ENCODE measurements around the gene PDSS2. TPM values are rescaled to one million over a fixed set of nuclear protein-coding genes. Genes with fewer than 3 reads are reported as not detected.

Gene PDSS2
- total and polyA plus RNA-seq, 9 of the 15 experiments (the other 6 are each of a cell fraction or from before 2014, with no cell fraction given), result 5.8 to 21.1 (median 12.0) TPM

- no peak for DNase-seq (ENCODE audit: extremely low read depth in 1 of 4, low spot score in 3 of 4)
- Histone ChIP-seq H3K27ac (ENCODE audit: extremely low read depth, low read depth, low read length) (no peak overlapping the region), H3K27me3 (ENCODE audit: control insufficient read depth in 2 of 2, insufficient read depth in 2 of 2, low read length in 2 of 2) (no peaks in the 10 kb centered on the region), H3K9me3 (replicated peaks; ENCODE audit: control insufficient read depth, insufficient read depth, low read depth, low read length) (no peaks in the 10 kb centered on the region), H3K79me2 (ENCODE audit: control insufficient read depth, insufficient read depth, low read length) (no peaks in the 10 kb centered on the region), H4K20me1 (replicated peaks; ENCODE audit: control insufficient read depth, insufficient read depth, low read length) (no peaks in the 10 kb centered on the region), H3K4me1 (replicated peaks in 1 of 2; ENCODE audit: control insufficient read depth in 2 of 2, insufficient read depth in 2 of 2, low read length in 2 of 2) (no peaks in the 10 kb centered on the region), H2AFZ (ENCODE audit: low read depth, low read length) (no peak overlapping the region), H3K4me3 (no peak overlapping the region), H3K36me3 (ENCODE audit: control insufficient read depth, insufficient read depth, low read length) (no peaks in the 10 kb centered on the region), H3K9ac (ENCODE audit: insufficient read depth in 1 of 2, low read depth in 2 of 2, low read length in 2 of 2) (no peak overlapping the region), H3K4me2 (ENCODE audit: insufficient read depth, low read length) (no peak overlapping the region), H3K9me1 (ENCODE audit: control insufficient read depth, insufficient read depth, low read length) (no peaks in the 10 kb centered on the region)
- 37% methylated on average over 4 of the region's 4 CpGs for WGBS (ENCODE audit: insufficient coverage, low coverage, missing lambda C conversion rate)
- FAIRE-seq, result no peak
- intact Hi-C loops (cut with micrococcal nuclease), result no loop called here
- in situ Hi-C loops (cut with MboI), result no loop called here
- BruUV-seq (replicated peaks), result no TSS peak
- peak; percentile 31; the same call in 2 of the 3 replicates for ATAC-seq
- CTCF ChIA-PET (ENCODE audit: low intra/inter-chr PET ratio), result no interaction called here
- TF ChIP-seq HDAC3 (IDR thresholded peaks at IDR 0.05; ENCODE audit: borderline replicate concordance, partially characterized antibody) (no peak), NR2C2 (CRISPR knock-in tag; IDR thresholded peaks at IDR 0.05) (no peak), NR2C2 (tag; IDR thresholded peaks at IDR 0.05) (0 out of 2 replicates have a peak, but pooled peaks have one; percentile 18)
- POLR2A ChIA-PET, result interaction anchor here (0.7 to 2.0 kb wide), 5 partner anchors 8 to 14 kb away, joined by 4 to 8 read pairs (median 5); no protein-coding TSS in a partner anchor
These were observed 192.4 kb downstream of the PDSS2 start for GRCh38 chr6:107267006-107267405.

- no peaks in the 10 kb centered on the region for H3K27me3 ChIP-seq (ENCODE audit: control insufficient read depth in 2 of 2, insufficient read depth in 2 of 2, low read length in 2 of 2)
- DNase-seq (ENCODE audit: extremely low read depth in 1 of 4, low spot score in 3 of 4) (no peak), ATAC-seq (no peak), FAIRE-seq (no peak)
- no peak overlapping the region for H3K9ac ChIP-seq (ENCODE audit: insufficient read depth in 1 of 2, low read depth in 2 of 2, low read length in 2 of 2)
- H3K4me3 ChIP-seq, result no peak overlapping the region
- POLR2A ChIA-PET, result interaction anchor here (0.7 to 2.0 kb wide), 6 partner anchors 9 to 721 kb away, joined by 3 to 8 read pairs (median 5); no protein-coding TSS in a partner anchor
- H3K27ac ChIP-seq (ENCODE audit: extremely low read depth, low read depth, low read length), result no peak overlapping the region
- intact Hi-C loops (cut with micrococcal nuclease) (no loop called here), in situ Hi-C loops (cut with MboI) (no loop called here)
- H4K20me1 ChIP-seq (replicated peaks; ENCODE audit: control insufficient read depth, insufficient read depth, low read length), result no peaks in the 10 kb centered on the region
- H3K4me1 ChIP-seq (replicated peaks in 1 of 2; ENCODE audit: control insufficient read depth in 2 of 2, insufficient read depth in 2 of 2, low read length in 2 of 2), result no peaks in the 10 kb centered on the region
- no peak overlapping the region for H3K4me2 ChIP-seq (ENCODE audit: insufficient read depth, low read length)
- no peak overlapping the region for H2AFZ ChIP-seq (ENCODE audit: low read depth, low read length)
- no peaks in the 10 kb centered on the region for H3K9me1 ChIP-seq (ENCODE audit: control insufficient read depth, insufficient read depth, low read length)
- BruUV-seq (replicated peaks), result no TSS peak
- H3K79me2 ChIP-seq (ENCODE audit: control insufficient read depth, insufficient read depth, low read length), result no peaks in the 10 kb centered on the region
- H3K36me3 ChIP-seq (ENCODE audit: control insufficient read depth, insufficient read depth, low read length), result no peaks in the 10 kb centered on the region
- no peaks in the 10 kb centered on the region for H3K9me3 ChIP-seq (replicated peaks; ENCODE audit: control insufficient read depth, insufficient read depth, low read depth, low read length)
- CTCF ChIA-PET (ENCODE audit: low intra/inter-chr PET ratio), result no interaction called here
- TF ChIP-seq ZNF347 (CRISPR knock-in tag; IDR thresholded peaks at IDR 0.05; ENCODE audit: low read depth) (no peak), EHMT2 (IDR thresholded peaks at IDR 0.05) (no peak), ZNF133 (CRISPR knock-in tag; IDR thresholded peaks at IDR 0.05) (no peak), MTA1 (IDR thresholded peaks at IDR 0.05; ENCODE audit: borderline replicate concordance) (no peak), ZNF584 (CRISPR knock-in tag; IDR thresholded peaks at IDR 0.05; ENCODE audit: low read depth) (no peak), NR3C1 (CRISPR knock-in tag; IDR thresholded peaks at IDR 0.05) (no peak), TARDBP (IDR thresholded peaks at IDR 0.05) (no peak), TSHZ1 (CRISPR knock-in tag; IDR thresholded peaks at IDR 0.05) (no peak), WHSC1 (IDR thresholded peaks at IDR 0.05; ENCODE audit: low read length) (no peak), ZNF79 (CRISPR knock-in tag; IDR thresholded peaks at IDR 0.05; ENCODE audit: low read depth) (no peak), ILF3 (IDR thresholded peaks at IDR 0.05; ENCODE audit: borderline replicate concordance) (no peak)
These were observed 192.8 kb downstream of the PDSS2 start for GRCh38 chr6:107266563-107266962.
